Measurements from ENCODE around the gene OR8B8.

- no peak for TF ChIP-seq RAD21 (IDR thresholded peaks at IDR 0.05; ENCODE audit: low read depth)
- no peak for TF ChIP-seq CTCF (IDR thresholded peaks at IDR 0.05 in 2 of 3, conservative IDR thresholded peaks at IDR 0.05 in 1 of 3; ENCODE audit: borderline replicate concordance in 1 of 3, insufficient read depth in 1 of 3, low read depth in 2 of 3, low read length in 2 of 3)
- no peak for TF ChIP-seq POLR2A (IDR thresholded peaks at IDR 0.05; ENCODE audit: borderline replicate concordance, extremely low read depth, insufficient read depth, insufficient read length)
- no peak for TF ChIP-seq CEBPB (IDR thresholded peaks at IDR 0.05; ENCODE audit: low read depth)
- no peak for TF ChIP-seq ZNF274 (IDR thresholded peaks at IDR 0.05; ENCODE audit: low read depth, low read length)
- TF ChIP-seq POLR2AphosphoS5 (IDR thresholded peaks at IDR 0.05; ENCODE audit: low read depth, low read length), result no peak
- no peak for TF ChIP-seq TCF7L2 (IDR thresholded peaks at IDR 0.05; ENCODE audit: borderline replicate concordance, extremely low read depth, insufficient read depth, insufficient read length)
- no peak for TF ChIP-seq ATF3 (IDR thresholded peaks at IDR 0.05)
- TF ChIP-seq MAX (IDR thresholded peaks at IDR 0.05), result no peak
- TF ChIP-seq SIN3A (IDR thresholded peaks at IDR 0.05; ENCODE audit: low read depth), result no peak
Observed at GRCh38 chr11:124493016-124493655, 47.6 kb upstream of the OR8B8 start.

Measured in HCT116 (cell line).